HEK293 (cell line): ENCODE results near the gene ADSS1.

Experiments
- ZBTB1 ChIP-seq: fragments of 450-650 bp; formaldehyde crosslinking; IDR thresholded peaks from 2 replicates; pipeline ENCODE4 v1.5.1; 2016; ENCODE audit warnings: missing biosample characterization, missing genetic modification characterization
- TF ChIP-seq, protein P1 (sequence below): fragments of 450-650 bp; formaldehyde crosslinking; IDR thresholded peaks from 2 replicates; pipeline ENCODE4 v1.5.1; 2016; ENCODE audit warnings: missing biosample characterization, missing genetic modification characterization

DNA sequence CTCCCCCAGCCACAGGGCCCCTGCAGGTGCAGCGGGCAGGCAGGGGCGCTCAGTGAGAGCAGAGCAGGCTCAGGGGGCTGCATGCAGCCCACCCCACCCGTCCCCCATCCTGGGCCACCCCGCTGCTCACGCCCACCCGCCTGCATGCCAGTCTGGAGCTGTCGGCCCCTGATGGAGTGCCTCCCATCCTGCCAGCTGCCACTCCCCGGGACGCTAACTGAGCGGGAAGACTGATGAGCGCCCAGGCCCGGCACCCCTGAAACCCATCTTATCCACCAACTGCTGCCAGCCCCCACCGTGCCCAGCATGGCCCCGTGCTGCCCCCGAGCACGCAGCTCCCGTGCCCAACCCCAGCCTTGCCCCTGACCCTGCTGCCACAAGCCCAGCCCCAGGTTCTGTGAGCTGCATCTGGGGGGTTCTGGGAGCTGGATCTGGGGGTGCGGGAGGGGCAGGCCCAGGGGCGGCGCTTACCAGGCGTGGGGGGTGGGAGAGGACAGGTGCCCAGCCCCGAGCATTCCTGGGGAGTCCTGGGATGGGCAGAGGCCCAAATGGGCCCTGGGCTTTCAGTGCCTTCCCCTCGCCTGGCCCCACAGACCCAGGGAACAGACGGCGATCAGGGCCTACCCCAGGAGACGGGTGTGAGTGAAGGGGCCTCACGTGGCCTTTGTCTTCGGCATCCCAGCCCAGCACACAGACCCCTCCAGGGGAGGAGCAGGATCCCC, 58.2 kb downstream of the ADSS1 start:
- TF ChIP-seq ZBTB1 (tag by site-specific recombination) = no peak
- TF ChIP-seq, protein P1, sequence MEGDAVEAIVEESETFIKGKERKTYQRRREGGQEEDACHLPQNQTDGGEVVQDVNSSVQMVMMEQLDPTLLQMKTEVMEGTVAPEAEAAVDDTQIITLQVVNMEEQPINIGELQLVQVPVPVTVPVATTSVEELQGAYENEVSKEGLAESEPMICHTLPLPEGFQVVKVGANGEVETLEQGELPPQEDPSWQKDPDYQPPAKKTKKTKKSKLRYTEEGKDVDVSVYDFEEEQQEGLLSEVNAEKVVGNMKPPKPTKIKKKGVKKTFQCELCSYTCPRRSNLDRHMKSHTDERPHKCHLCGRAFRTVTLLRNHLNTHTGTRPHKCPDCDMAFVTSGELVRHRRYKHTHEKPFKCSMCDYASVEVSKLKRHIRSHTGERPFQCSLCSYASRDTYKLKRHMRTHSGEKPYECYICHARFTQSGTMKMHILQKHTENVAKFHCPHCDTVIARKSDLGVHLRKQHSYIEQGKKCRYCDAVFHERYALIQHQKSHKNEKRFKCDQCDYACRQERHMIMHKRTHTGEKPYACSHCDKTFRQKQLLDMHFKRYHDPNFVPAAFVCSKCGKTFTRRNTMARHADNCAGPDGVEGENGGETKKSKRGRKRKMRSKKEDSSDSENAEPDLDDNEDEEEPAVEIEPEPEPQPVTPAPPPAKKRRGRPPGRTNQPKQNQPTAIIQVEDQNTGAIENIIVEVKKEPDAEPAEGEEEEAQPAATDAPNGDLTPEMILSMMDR (tag by site-specific recombination) = no peak
